Transverse colon (tissue), 4 donors: ENCODE measurements around the gene ZNF778. TPM values are rescaled to one million over a fixed set of nuclear protein-coding genes. Genes with fewer than 3 reads are reported as not detected.
"Not testable (repeated sequence)": the region's sequence is repeated elsewhere in the genome, so short reads cannot be mapped to it uniquely, and the experiment has no call there.

Experiments used
- DNase-seq: peaks from one replicate; pipeline ENCODE4 v3.0.0-alpha.2; 2019
- H3K27ac ChIP-seq, 4 donors: fragments of 200-600 bp; sonication (generic); 2 replicates each; pipeline ENCODE4 v1.5.1; 2016 to 2018; ENCODE audit warnings: inconsistent platforms in 4 of 4
- H3K27me3 ChIP-seq: fragments of 200-600 bp; sonication (generic); 2 replicates; pipeline ENCODE4 v1.5.1; 2017; ENCODE audit warnings: inconsistent platforms
- H3K36me3 ChIP-seq, 4 donors: fragments of 200-600 bp; sonication (generic); 2 replicates each; pipeline ENCODE4 v1.5.1; 2017 to 2019; ENCODE audit warnings: inconsistent platforms in 4 of 4
- H3K4me1 ChIP-seq, 4 donors: fragments of 200-600 bp; sonication (generic); 2 replicates each; pipeline ENCODE4 v1.5.1; 2017 to 2020; ENCODE audit warnings: inconsistent platforms in 4 of 4
- H3K4me3 ChIP-seq, 4 donors: fragments of 200-600 bp; sonication (generic); 1 replicate in 1 of 4; 2 replicates in 3 of 4; pipeline versions ENCODE4 v1.5.1 to v1.6.1; 2017 to 2019; ENCODE audit warnings: inconsistent platforms in 4 of 4
- H3K9me3 ChIP-seq, 2 donors: fragments of 200-600 bp; sonication (generic); 2 replicates each; pipeline ENCODE4 v1.5.1; 2017 to 2019; ENCODE audit warnings: inconsistent platforms in 2 of 2
- EP300 ChIP-seq: sonication (generic); formaldehyde crosslinking; IDR thresholded peaks from one replicate; pipeline ENCODE4 v1.6.1; 2017; ENCODE audit warnings: antibody characterized with exemption, low read depth
- POLR2A ChIP-seq: fragments of 450-650 bp; IDR thresholded peaks from one replicate; pipeline ENCODE4 v1.6.1; 2016; ENCODE audit warnings: antibody characterized with exemption, mild to moderate bottlenecking, moderate library complexity
- POLR2AphosphoS5 ChIP-seq, 3 donors: sonication (generic); formaldehyde crosslinking; IDR thresholded peaks; one replicate each; pipeline ENCODE4 v1.6.1; 2016; ENCODE audit warnings: antibody characterized with exemption in 3 of 3
- WGBS, 2 donors: methylation state at CpG; one replicate each; pipeline ENCODE4 v1.1.5; 2018; ENCODE audit warnings: low coverage in 1 of 2; 5-methylcytosine and 5-hydroxymethylcytosine counted together
- in situ Hi-C, 4 donors: fragments of 200-750 bp; cut with MboI; loops; one replicate each; pipeline versions ENCODE4 v1.15.0 to v1.15.1; 2017; ENCODE audit warnings: low sequenced_read_pairs in 3 of 4, low pct_ligation_motif_present in 1 of 4, low pct_unique_long_range_greater_than_20kb in 1 of 4
- intact Hi-C: fragments of 100-400 bp; cut with DNase I; formaldehyde crosslinking; loops from one replicate; pipeline ENCODE4 v1.15.1; 2023; ENCODE audit warnings: low total_unique reads
- total RNA-seq, 4 donors: library from RNA; depleted of rRNA; stranded (reverse); fragments of >200 nt; gene quantifications; one replicate each; pipeline ENCODE4 v1.1.0, GENCODE V29; 2016
- TF ChIP-seq, protein P1 (sequence below), 5 experiments: fragments of 200-600 bp in 3 of 5; fragments of 450-650 bp in 2 of 5; sonication (generic) in 3 of 5; IDR thresholded peaks; 1 replicate in 2 of 5; 2 replicates in 3 of 5; pipeline ENCODE4 v1.5.1; 2016 to 2017; ENCODE audit warnings: antibody characterized with exemption in 5 of 5, inconsistent platforms in 3 of 5, mild to moderate bottlenecking in 2 of 5, moderate library complexity in 1 of 5

ZNF778 gene
- total RNA-seq, 4 donors from 2014 or later: 9.3 to 89.0 (median 13.4) TPM

DNA sequence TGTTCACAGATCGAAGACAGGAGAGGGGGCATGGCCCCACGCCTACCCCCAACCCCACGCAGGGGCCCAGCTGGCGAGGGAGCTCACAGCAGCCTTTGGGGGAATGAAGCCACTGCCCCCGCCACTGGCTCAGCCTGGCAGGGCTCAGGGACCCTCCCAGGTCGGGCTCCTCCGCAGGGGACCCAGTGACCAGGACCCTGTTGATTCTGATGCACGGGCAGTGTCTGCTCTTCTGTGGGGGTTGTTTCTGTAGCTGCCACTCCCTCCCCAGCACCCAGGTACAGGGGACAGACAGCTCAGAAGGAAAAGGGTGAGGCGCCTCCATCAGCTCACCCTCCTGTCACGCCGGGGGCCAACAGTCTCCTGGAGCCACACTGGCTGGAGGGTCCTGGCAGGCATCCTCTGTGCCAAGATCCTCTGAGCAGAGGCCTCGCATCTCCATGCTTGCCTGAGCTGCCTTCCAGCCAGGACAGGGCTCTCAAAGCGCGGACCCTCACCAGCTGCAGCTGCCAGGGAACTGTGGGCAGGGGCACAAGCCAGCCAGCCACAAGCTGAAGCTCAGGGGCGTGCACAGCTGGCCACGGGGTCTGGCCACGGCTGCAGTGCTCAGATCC lies 49.1 kb downstream of the ZNF778 start:
- no peak for DNase-seq
- intact Hi-C loops (no loop called here), in situ Hi-C loops (no loop called here)
- TF ChIP-seq POLR2AphosphoS5 (IDR thresholded peaks at IDR 0.05) (no peak), POLR2A (no peak), EP300 (no peak)
- TF ChIP-seq, protein P1, sequence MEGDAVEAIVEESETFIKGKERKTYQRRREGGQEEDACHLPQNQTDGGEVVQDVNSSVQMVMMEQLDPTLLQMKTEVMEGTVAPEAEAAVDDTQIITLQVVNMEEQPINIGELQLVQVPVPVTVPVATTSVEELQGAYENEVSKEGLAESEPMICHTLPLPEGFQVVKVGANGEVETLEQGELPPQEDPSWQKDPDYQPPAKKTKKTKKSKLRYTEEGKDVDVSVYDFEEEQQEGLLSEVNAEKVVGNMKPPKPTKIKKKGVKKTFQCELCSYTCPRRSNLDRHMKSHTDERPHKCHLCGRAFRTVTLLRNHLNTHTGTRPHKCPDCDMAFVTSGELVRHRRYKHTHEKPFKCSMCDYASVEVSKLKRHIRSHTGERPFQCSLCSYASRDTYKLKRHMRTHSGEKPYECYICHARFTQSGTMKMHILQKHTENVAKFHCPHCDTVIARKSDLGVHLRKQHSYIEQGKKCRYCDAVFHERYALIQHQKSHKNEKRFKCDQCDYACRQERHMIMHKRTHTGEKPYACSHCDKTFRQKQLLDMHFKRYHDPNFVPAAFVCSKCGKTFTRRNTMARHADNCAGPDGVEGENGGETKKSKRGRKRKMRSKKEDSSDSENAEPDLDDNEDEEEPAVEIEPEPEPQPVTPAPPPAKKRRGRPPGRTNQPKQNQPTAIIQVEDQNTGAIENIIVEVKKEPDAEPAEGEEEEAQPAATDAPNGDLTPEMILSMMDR (IDR thresholded peaks at IDR 0.05): no peak
- H3K27ac ChIP-seq: no peak overlapping the region
- peaks cover 0 to 28% (median 7%) of the 10 kb centered on the region in 4 donors for H3K36me3 ChIP-seq
- peaks cover 0 to 4% (median 0%) of the 10 kb centered on the region in 4 donors for H3K4me1 ChIP-seq
- no peaks in the 10 kb centered on the region for H3K9me3 ChIP-seq
- H3K27me3 ChIP-seq: no peaks in the 10 kb centered on the region
- 88% methylated on average over 14 of the region's 17 CpGs; no CpG with 5 or more reads in 1 of the 2 donors for WGBS, 2 donors
- H3K4me3 ChIP-seq: no peak overlapping the region

DNA sequence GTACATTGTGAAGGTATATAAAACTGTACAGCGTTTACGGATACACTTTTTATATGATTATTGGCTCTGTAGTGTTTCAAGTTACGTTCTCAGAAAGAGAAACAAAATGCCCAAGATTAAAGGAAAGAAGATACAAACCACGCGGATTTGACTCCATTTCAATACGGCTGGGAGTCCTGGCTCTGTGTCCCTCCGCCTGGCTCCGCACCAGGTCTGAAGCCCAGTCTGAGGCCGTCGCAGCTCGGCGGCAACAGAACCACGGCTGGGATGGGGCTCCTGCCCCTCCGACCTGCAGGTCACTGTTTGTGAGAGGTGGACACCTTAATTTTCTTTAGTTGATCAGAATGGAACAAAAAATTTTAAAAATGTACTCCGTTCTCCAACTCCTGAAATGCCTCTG lies 50.2 kb downstream of the ZNF778 start:
- H3K4me3 ChIP-seq, H3K27me3 ChIP-seq, intact Hi-C loops, H3K27ac ChIP-seq, in situ Hi-C loops, DNase-seq, H3K4me1 ChIP-seq, H3K9me3 ChIP-seq: not testable (repeated sequence)
- H3K36me3 ChIP-seq: peaks cover 0 to 36% (median 7%) of the 10 kb centered on the region in 4 donors
- WGBS, 2 donors: 86 to 93% methylated on average over 2 to 8 of the region's 15 CpGs

DNA sequence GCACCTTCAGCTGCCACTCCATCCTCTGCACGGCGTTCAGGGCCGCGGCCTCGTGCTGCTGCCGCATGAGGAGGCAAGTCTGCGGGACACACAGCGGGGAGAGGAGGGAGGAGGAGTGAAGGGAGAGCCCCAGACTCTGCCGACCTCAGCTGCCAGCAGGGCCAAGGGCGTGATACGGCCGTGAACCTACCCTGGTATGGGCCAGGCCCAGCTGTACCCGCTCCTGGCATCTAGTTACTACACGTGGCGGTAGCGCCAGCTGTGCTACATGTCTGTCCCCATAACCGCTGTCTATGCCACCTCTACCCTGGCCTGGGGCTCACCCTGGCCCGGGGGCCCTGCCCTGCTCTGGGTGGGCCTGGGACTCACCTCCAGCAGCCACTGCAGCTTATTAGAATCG lies 51.1 kb downstream of the ZNF778 start:
- Histone ChIP-seq H3K4me3 (no peak overlapping the region), H3K4me1 (peaks cover 0 to 4% (median 0%) of the 10 kb centered on the region in 4 donors), H3K27me3 (no peaks in the 10 kb centered on the region), H3K27ac (no peak overlapping the region), H3K9me3 (no peaks in the 10 kb centered on the region), H3K36me3 (peaks cover 0 to 45% (median 7%) of the 10 kb centered on the region in 4 donors)
- 94% methylated on average over 18 of the region's 19 CpGs; no CpG with 5 or more reads in 1 of the 2 donors for WGBS, 2 donors
- TF ChIP-seq EP300: no peak
- TF ChIP-seq, protein P1 (IDR thresholded peaks at IDR 0.05): no peak
- TF ChIP-seq POLR2AphosphoS5 (IDR thresholded peaks at IDR 0.05): peak in 1 of 3 donors; percentile 5
- TF ChIP-seq POLR2A: no peak
- intact Hi-C loops: no loop called here
- no peak for DNase-seq
- in situ Hi-C loops: no loop called here

DNA sequence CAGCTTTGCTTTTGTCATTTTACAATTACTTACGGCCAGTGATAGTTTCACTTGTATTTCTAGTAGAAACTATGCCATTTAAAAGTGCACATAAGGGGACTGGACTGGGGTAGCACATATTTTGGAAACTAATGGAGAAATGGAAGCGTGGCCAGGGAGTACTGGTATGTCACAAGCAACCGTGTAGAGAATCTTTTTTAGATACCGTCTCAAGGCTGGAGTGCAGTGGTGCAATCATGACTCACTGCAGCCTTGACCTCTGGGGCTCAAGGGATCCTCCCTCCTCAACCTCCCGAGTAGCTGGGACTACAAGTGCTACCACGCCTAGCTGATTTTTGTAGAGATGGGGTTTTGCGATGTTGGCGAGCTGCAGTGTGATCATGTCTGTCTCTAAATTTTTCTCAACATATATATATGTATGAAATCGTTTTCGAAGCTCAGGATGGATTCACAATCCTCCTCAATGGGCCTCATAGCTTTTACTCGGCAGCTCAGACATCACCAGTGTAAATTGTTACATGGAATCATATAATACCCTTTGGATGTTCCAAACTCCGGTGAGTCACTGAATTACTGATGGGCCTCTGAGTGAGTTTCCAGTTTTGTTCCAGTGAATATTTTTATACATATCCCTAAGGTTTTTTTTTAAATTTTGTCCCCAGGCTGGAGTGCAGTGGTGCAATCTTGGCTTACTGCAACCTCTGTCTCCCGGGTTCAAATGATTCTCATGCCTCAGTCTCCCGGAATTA lies 51.7 kb downstream of the ZNF778 start:
- no peak for TF ChIP-seq POLR2A
- TF ChIP-seq EP300: no peak
- no peak for TF ChIP-seq POLR2AphosphoS5 (IDR thresholded peaks at IDR 0.05)
- TF ChIP-seq, protein P1 (IDR thresholded peaks at IDR 0.05): no peak
- Histone ChIP-seq H3K27me3 (no peaks in the 10 kb centered on the region), H3K27ac (no peak overlapping the region), H3K36me3 (peaks cover 0 to 50% (median 10%) of the 10 kb centered on the region in 4 donors), H3K9me3 (no peaks in the 10 kb centered on the region), H3K4me1 (peaks cover 0 to 4% (median 0%) of the 10 kb centered on the region in 4 donors), H3K4me3 (no peak overlapping the region)
- WGBS, 2 donors: 84 to 92% methylated on average over 9 to 14 of the region's 14 CpGs
- in situ Hi-C loops: no loop called here
- intact Hi-C loops: no loop called here
- no peak for DNase-seq
